Measurements from ENCODE around the gene TSPAN18.

DNA sequence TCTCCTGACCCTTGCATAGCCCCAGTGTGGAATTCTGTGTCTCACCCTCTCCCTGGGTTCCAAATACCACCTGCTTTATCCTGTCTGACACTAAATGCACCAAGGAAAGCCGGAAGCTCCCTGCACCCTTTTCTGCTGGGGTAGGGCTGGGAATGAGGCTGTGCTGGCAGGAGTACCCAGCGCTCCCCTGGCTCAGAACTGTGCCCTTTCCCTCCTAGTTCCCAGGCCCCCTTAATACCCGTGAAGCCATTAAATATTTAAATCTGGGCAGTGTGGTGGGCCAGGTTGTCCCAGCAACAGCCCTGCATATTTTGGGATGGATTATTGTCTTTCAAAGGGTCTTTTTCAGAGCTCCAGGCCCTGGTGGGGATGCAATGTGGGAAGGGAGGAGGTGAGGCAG, 160.9 kb downstream of the TSPAN18 start:
- TF ChIP-seq, protein P1, sequence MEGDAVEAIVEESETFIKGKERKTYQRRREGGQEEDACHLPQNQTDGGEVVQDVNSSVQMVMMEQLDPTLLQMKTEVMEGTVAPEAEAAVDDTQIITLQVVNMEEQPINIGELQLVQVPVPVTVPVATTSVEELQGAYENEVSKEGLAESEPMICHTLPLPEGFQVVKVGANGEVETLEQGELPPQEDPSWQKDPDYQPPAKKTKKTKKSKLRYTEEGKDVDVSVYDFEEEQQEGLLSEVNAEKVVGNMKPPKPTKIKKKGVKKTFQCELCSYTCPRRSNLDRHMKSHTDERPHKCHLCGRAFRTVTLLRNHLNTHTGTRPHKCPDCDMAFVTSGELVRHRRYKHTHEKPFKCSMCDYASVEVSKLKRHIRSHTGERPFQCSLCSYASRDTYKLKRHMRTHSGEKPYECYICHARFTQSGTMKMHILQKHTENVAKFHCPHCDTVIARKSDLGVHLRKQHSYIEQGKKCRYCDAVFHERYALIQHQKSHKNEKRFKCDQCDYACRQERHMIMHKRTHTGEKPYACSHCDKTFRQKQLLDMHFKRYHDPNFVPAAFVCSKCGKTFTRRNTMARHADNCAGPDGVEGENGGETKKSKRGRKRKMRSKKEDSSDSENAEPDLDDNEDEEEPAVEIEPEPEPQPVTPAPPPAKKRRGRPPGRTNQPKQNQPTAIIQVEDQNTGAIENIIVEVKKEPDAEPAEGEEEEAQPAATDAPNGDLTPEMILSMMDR (IDR thresholded peaks at IDR 0.05), result no peak
- no peak for TF ChIP-seq POLR2A (IDR thresholded peaks at IDR 0.05)
- no peak for TF ChIP-seq POLR2AphosphoS5 (IDR thresholded peaks at IDR 0.05; ENCODE audit: insufficient read depth in 1 of 2, low read depth in 1 of 2)

Measured in vagina (tissue), 2 donors.